Superior temporal gyrus (tissue), 1 donor: Measurements from ENCODE around the gene ETV1.

Source experiments
- DNase-seq: peaks from one replicate; pipeline ENCODE4 v3.0.0-alpha.2; 2016; ENCODE audit errors: extremely low spot score

Gene ETV1

GRCh38 chr7:13989126-13989948 lies at the start of gene ETV1:
ETV1 (minus strand) TSS chr7:13989666; CDS start chr7:13989052, 614 bp downstream.
- DNase-seq: peak; percentile 80

- peak; percentile 39 for DNase-seq
Observed at GRCh38 chr7:14024406-14024805, 34.9 kb upstream of the ETV1 start.

- DNase-seq: no peak
Observed at GRCh38 chr7:14023838-14024237, 34.4 kb upstream of the ETV1 start.

- DNase-seq: no peak
Observed at GRCh38 chr7:14023342-14023741, 33.9 kb upstream of the ETV1 start.

GRCh38 chr7:14021069-14021468 lies 31.6 kb upstream of the ETV1 start:
- DNase-seq: no peak

GRCh38 chr7:14020339-14020900 lies 31.0 kb upstream of the ETV1 start:
- no peak for DNase-seq

- no peak for DNase-seq
Observed at GRCh38 chr7:14018751-14019150, 29.3 kb upstream of the ETV1 start.

- no peak for DNase-seq
Observed at GRCh38 chr7:14016950-14017349, 27.5 kb upstream of the ETV1 start.

- DNase-seq: no peak
Observed at GRCh38 chr7:14013898-14014297, 24.4 kb upstream of the ETV1 start.

GRCh38 chr7:14009453-14010418 lies 20.3 kb upstream of the ETV1 start:
- DNase-seq: no peak

GRCh38 chr7:14001139-14001538 lies 11.7 kb upstream of the ETV1 start:
- no peak for DNase-seq

- DNase-seq: no peak
Observed at GRCh38 chr7:14000247-14000646, 10.8 kb upstream of the ETV1 start.

- no peak for DNase-seq
Observed at GRCh38 chr7:13998866-13999265, 9.4 kb upstream of the ETV1 start.

- no peak for DNase-seq
Observed at GRCh38 chr7:13992596-13992964, 3.1 kb upstream of the ETV1 start.

- DNase-seq: no peak
Observed at GRCh38 chr7:13991791-13992595, 2.5 kb upstream of the ETV1 start.

GRCh38 chr7:13990984-13991790 lies 1.7 kb upstream of the ETV1 start:
- peak; percentile 93 for DNase-seq

- peak; percentile 67 for DNase-seq
Observed at GRCh38 chr7:13990319-13990983, 985 bp upstream of the ETV1 start.

- DNase-seq: no peak
Observed at GRCh38 chr7:13989949-13990305, 461 bp upstream of the ETV1 start.

- no peak for DNase-seq
Observed at GRCh38 chr7:13988731-13989125, 738 bp downstream of the ETV1 start.

- DNase-seq: no peak
Observed at GRCh38 chr7:13988065-13988464, 1.4 kb downstream of the ETV1 start.
